Activated CD8-positive, alpha-beta memory T cell treated with anti-CD3 and anti-CD28 coated beads for 1 hour (primary cell): ENCODE results near the gene FHIT.

ENCODE experiments used
- DNase-seq, 2 donors: peaks; one replicate each; pipeline ENCODE4 v3.0.0-alpha.2; 2020; ENCODE audit warnings: low read depth in 1 of 2; ENCODE audit errors: extremely low read depth in 1 of 2

Gene FHIT

GRCh38 chr3:60870396-60870795 lies 380.9 kb downstream of the FHIT start:
- DNase-seq = no peak

DNA sequence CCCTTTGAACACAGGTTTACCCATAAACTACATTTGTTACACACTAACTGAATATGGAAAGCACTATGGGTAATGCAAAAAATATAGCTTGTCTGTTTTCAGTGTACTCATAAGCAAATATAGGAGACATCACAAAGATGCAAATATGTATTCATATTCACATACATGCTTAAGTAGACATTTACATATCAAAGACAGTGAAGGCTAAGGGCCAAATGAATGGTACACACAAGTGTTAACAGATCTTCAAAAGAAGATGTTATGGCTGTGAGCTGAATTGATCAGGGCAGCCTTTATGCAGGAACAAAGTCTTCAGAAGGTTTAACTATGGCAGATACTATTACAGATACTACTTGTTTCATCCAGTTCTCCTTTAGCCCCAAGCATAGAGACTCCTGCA lies 384.1 kb downstream of the FHIT start:
- DNase-seq = no peak

DNA sequence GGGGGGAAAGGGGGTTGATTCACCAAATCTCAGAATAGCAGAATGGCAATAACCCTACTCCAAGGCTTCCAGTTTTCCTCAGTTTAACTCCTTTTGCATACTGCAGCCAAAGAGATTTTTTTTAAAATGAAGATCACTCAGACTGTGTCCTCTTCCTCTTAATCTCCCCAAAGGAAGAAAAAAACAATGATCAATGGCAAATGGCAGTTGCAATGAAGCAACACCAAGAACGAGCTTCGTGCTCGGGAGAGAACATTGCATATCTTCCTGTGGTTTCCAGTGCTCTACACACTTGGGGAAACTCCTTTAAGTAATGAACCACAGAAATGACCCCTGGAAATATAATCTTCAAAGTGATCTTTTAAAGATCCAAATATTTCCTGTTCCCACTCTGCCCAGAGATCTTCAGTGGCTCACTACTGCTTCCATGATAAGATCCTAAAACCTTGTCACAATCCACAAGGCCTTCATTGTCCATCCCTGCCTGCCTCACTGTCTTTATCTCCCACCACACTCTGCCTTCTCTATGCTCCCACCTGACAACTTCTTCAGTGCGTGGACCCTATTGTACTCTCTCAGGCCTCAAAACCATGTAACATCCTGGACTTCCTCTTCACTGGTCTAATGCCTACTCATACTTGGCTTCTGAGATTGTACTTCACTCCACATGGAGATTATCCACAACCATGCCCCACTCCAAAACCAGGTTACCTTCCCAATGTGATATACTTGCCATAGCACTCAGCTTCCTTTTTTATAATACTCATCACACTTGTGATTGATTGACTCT lies 394.8 kb downstream of the FHIT start:
- DNase-seq = no peak

GRCh38 chr3:60855250-60855649 lies 396.0 kb downstream of the FHIT start:
- no peak for DNase-seq

- no peak for DNase-seq
Observed at GRCh38 chr3:60854791-60855190, 396.5 kb downstream of the FHIT start.

DNA sequence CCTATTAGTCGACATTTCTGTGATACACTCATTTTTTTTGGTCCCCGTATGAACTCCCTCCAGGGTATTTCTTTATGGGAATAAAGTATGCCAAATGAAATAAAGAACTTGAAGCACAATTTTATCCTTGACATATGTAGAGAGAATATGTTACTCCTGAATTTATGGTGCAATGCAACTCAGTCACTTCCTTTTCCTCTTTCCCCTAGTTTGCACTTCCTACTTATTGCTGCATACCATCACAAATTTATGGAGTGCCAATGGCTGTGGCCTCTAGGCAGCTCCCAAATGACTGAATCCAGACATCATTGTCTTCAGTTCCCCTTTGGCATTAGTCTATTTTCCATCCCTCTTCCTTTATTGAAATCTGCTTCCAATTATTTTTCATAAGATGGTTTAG lies 403.5 kb downstream of the FHIT start:
- DNase-seq = no peak

GRCh38 chr3:60844256-60844655 lies 407.0 kb downstream of the FHIT start:
- DNase-seq = no peak

GRCh38 chr3:60841355-60841754 lies 409.9 kb downstream of the FHIT start:
- DNase-seq = no peak

DNA sequence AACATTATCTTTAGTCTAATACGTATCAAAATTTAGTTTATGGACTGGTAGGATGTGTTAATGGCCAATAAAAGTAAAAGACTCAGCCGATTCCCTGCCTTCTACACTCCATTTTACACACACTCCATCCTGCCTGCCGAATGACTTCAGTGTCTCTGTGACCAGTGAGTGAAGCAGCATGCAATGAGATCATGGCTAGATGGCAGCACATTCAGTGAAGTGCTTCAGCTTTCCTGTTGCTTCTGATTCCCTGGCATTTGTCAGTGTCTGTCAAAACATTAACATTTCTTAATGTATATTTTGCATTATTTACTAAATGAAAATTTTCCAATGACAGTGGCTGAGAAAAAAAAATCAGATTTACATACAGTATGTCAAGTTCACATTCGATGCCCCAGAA lies 412.0 kb downstream of the FHIT start:
- DNase-seq = no peak

DNA sequence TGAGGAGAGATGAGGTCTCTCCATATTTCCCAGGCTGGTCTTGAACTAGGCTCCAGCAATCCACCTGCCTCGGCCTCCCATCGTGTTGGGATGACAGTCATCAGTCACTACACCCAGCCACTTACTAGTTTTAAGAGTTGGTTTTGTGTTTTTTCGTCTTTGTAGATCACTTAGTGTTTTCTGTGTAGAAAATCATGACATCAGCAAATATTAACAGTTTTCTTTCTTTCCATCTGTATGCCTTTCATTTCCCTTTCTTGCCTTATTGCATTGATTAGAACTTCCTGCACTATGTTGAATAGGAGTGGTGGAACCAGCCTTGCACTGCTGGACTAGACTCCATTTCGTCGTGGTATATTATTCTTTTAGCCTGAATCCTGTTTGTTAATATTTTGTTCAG lies 415.5 kb downstream of the FHIT start:
- no peak for DNase-seq

GRCh38 chr3:60829058-60829457 lies 422.2 kb downstream of the FHIT start:
- DNase-seq = no peak

DNA sequence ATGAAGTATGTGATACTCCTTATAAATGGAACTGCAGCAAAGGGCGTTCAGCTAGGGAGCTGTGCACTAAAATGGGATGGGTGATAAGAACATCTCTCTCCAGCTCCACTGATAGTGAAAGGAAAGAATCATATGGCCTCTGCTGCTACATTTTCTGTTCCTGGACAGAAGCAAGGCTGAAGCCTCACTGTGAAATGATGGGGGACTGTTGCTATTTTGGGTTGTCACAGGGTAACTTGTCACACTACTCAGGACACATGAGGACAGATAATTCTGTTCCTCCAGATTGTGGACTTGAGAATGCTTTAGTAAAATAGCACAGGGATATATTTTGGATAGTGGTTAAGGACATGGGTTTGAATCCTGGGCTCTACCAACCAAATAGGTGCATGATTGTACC lies 423.6 kb downstream of the FHIT start:
- DNase-seq = no peak

DNA sequence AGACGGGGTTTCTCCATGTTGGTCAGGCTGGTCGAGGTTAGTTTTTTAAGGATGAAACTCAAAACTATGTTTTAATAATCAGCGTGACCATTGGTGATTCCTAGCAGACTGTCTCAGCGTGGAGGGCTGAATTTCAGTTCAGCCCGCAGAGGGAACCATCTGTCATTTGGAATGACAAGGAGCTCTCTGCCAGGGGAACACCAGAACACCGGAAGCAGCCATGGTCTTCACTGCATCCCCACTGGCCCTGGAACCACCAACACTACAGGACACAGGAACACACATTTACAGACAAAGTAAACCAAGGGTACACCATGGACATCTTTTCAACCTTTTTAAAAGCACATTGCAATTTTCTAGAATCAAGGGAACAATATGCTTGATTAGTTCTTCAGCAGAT lies 424.7 kb downstream of the FHIT start:
- no peak for DNase-seq

- DNase-seq = no peak
Observed at GRCh38 chr3:60812502-60812901, 438.8 kb downstream of the FHIT start.

DNA sequence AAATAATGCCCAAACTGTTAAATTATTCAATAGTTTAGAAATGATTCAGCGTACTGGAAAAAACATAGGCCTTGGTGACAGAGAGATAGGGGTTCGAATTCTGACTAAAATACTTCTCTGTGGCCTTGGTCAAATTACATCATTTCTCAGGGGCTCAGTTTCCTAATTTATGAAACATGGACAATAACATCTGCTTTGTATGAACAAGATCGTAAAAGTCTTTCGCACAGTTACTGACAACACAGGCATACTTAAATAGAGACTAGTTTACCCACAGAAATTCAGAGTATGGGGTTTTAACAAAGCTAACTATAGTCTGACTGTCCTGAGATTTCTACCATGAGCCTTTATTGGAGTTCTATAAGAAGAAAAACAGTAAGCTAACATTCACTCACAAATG lies 440.4 kb downstream of the FHIT start:
- no peak for DNase-seq

- no peak for DNase-seq
Observed at GRCh38 chr3:60809857-60810610, 441.2 kb downstream of the FHIT start.

DNA sequence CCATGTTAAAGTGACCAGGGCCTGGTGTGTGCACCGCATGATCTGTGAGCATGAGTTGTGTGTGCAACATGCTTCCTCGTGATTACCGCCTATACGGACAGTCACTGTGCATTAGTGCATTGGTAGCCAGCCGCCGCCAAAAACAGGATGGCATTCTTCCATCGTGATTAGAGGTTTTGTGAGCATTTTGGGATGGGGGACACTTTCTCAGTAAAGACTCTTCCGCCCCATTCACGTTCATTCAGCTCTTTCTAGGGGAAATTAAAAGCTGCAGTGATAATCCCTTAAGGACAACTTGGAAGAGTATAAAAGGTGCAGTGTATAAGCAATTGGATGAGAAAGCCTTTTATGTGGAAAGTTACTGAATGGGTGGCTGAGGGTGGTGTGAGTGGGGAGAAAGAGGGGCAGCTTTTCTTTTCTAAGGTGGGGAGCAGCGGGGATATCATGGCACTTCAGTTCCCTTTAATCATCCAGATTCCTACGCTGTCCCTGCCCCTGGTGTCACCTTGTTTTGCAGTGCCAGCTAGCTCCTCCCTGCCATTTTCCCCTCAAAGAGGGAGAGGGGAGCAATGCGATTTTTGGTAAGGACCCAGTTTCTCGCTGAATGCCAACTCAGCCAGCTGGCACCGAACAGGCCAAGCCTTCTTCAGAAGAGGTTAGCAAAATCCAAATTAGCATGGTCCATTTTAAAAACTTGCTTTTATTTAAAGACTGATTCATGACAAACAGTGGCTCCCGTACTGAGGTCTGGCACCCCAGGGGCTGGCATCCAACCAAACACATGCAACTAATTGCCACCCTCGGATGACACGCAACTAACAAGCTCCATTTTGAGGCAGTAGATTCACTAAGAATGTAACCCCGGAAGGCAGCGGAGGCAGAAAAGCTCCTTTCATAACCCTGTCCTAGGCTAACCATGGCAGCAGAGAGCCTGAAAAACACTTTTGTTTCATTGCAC lies 447.8 kb downstream of the FHIT start:
- no peak for DNase-seq

GRCh38 chr3:60801307-60801706 lies 449.9 kb downstream of the FHIT start:
- no peak for DNase-seq

- DNase-seq = no peak
Observed at GRCh38 chr3:60798456-60798855, 452.8 kb downstream of the FHIT start.

DNA sequence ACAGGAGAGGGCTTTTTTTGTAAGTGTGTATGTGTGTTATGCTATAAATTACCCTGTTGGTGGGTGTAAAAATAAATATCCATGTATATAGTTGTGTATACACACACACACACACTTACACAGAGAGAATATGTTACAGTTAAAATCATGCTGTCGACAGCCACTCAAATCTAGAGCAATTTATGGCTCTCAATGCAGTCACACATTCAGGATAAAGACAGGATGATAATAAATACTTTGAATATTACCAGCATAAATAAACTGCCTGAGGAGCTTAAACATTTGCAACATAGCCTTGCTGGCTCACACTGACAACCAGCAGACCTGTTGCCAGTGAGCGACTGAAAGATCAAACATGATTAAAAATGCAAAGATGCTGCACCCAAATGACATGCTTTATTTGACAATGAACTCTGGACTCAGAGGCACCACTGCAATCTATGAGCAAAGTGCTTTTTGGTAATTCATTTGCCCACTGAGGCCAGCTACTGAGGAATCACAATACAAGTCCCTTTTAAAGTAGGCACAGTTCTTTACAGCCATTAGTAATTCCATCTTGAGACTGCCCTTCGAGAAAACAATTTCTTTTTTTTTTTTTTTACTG lies 458.9 kb downstream of the FHIT start:
- no peak for DNase-seq

DNA sequence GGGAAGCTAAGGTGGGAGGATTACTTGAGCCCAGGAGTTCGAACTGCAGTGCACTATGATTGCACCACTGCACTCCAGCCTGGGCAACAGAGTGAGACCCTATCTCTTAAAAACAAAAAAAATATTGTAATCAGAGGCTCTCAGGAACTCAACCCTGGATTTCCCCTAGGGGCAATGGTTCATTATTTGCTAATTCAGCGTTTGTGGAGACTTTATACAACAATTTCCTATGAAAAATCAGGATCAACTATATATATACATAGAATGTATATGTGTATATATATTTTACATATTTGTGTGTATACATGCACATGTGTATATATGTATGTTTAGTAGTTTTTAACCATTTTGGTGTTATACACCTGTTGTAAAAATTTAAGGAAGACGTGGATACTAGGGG lies 463.1 kb downstream of the FHIT start:
- DNase-seq = no peak
